ENCODE results near the gene NDUFA3. TPM values are rescaled to one million over a fixed set of nuclear protein-coding genes. Genes with fewer than 3 reads are reported as not detected.

The NDUFA3 gene
- polyA plus RNA-seq, 3 donors: 46.4 to 396 (median 333) TPM

GRCh38 chr19:54125713-54126112 is 23.1 kb downstream of the NDUFA3 start:
- Mint-ChIP-seq H3K4me3 (no peak overlapping the region), H3K27me3 (ENCODE audit: low read depth in 3 of 3) (no peaks in the 10 kb centered on the region), H3K4me1 (no peaks in the 10 kb centered on the region), H3K9me3 (no peaks in the 10 kb centered on the region), H3K27ac (no peak overlapping the region), H3K36me3 (peaks cover 73 to 94% of the 10 kb centered on the region in 2 donors)
- Histone ChIP-seq H3K9ac (ENCODE audit: insufficient read depth, low read length, poor library complexity, severe bottlenecking) (no peak overlapping the region), H3K4me3 (replicated peaks in 1 of 3; ENCODE audit: low read depth in 2 of 3, low read length in 3 of 3) (no peak overlapping the region), H3K79me2 (ENCODE audit: insufficient read depth, low read length) (no peaks in the 10 kb centered on the region), H3K27me3 (ENCODE audit: control insufficient read depth in 2 of 2, insufficient read depth in 2 of 2, low read length in 2 of 2) (no peaks in the 10 kb centered on the region), H3K4me1 (ENCODE audit: control insufficient read depth in 1 of 2, insufficient read depth in 2 of 2, low read length in 2 of 2) (no peaks in the 10 kb centered on the region), H3K27ac (ENCODE audit: low read depth in 1 of 2, low read length in 2 of 2) (no peak overlapping the region), H2AFZ (ENCODE audit: insufficient read depth, low read depth, low read length, poor library complexity, severe bottlenecking) (no peak overlapping the region), H4K20me1 (ENCODE audit: insufficient read depth, low read length) (no peaks in the 10 kb centered on the region), H3K36me3 (replicated peaks in 1 of 2; ENCODE audit: control insufficient read depth in 1 of 2, insufficient read depth in 2 of 2, low read length in 2 of 2) (peaks cover 82 to 93% of the 10 kb centered on the region in 2 donors), H3K4me2 (replicated peaks; ENCODE audit: extremely low read depth, low read length, poor library complexity, severe bottlenecking) (no peak overlapping the region), H3K9me3 (replicated peaks in 1 of 2; ENCODE audit: control insufficient read depth in 1 of 2, insufficient read depth in 1 of 2, low read length in 2 of 2) (no peaks in the 10 kb centered on the region)
- intact Hi-C loops (cut with micrococcal nuclease): no loop called here
- DNase-seq: no peak
- WGBS (ENCODE audit: insufficient coverage): 97% methylated on average over 8 of the region's 9 CpGs
- no peak for TF ChIP-seq CTCF (IDR thresholded peaks at IDR 0.05)

GRCh38 chr19:54127688-54128440 is 25.2 kb downstream of the NDUFA3 start:
- H4K20me1 ChIP-seq (ENCODE audit: insufficient read depth, low read length): no peaks in the 10 kb centered on the region
- H3K36me3 Mint-ChIP-seq: peaks cover 68 to 92% of the 10 kb centered on the region in 2 donors
- intact Hi-C loops (cut with micrococcal nuclease): no loop called here
- no peaks in the 10 kb centered on the region for H3K27me3 Mint-ChIP-seq (ENCODE audit: low read depth in 3 of 3)
- H3K9me3 Mint-ChIP-seq: no peaks in the 10 kb centered on the region
- H3K4me1 ChIP-seq (ENCODE audit: control insufficient read depth in 1 of 2, insufficient read depth in 2 of 2, low read length in 2 of 2): no peaks in the 10 kb centered on the region
- TF ChIP-seq CTCF (IDR thresholded peaks at IDR 0.05): no peak
- H3K27ac ChIP-seq (ENCODE audit: low read depth in 1 of 2, low read length in 2 of 2): no peak overlapping the region
- peaks cover 78 to 86% of the 10 kb centered on the region in 2 donors for H3K36me3 ChIP-seq (replicated peaks in 1 of 2; ENCODE audit: control insufficient read depth in 1 of 2, insufficient read depth in 2 of 2, low read length in 2 of 2)
- 99% methylated on average over 34 of the region's 44 CpGs for WGBS (ENCODE audit: insufficient coverage)
- H3K4me3 Mint-ChIP-seq: no peak overlapping the region
- no peaks in the 10 kb centered on the region for H3K9me3 ChIP-seq (replicated peaks in 1 of 2; ENCODE audit: control insufficient read depth in 1 of 2, insufficient read depth in 1 of 2, low read length in 2 of 2)
- no peak overlapping the region for H3K4me2 ChIP-seq (replicated peaks; ENCODE audit: extremely low read depth, low read length, poor library complexity, severe bottlenecking)
- no peak overlapping the region for H3K9ac ChIP-seq (ENCODE audit: insufficient read depth, low read length, poor library complexity, severe bottlenecking)
- no peak for DNase-seq
- H2AFZ ChIP-seq (ENCODE audit: insufficient read depth, low read depth, low read length, poor library complexity, severe bottlenecking): no peak overlapping the region
- H3K79me2 ChIP-seq (ENCODE audit: insufficient read depth, low read length): no peaks in the 10 kb centered on the region
- no peaks in the 10 kb centered on the region for H3K27me3 ChIP-seq (ENCODE audit: control insufficient read depth in 2 of 2, insufficient read depth in 2 of 2, low read length in 2 of 2)
- no peak overlapping the region for H3K4me3 ChIP-seq (replicated peaks in 1 of 3; ENCODE audit: low read depth in 2 of 3, low read length in 3 of 3)
- H3K27ac Mint-ChIP-seq: no peak overlapping the region
- no peaks in the 10 kb centered on the region for H3K4me1 Mint-ChIP-seq
